ENCODE measurements around the gene FAM163A. TPM values are rescaled to one million over a fixed set of nuclear protein-coding genes. Genes with fewer than 3 reads are reported as not detected.

Gene FAM163A
- total RNA-seq, 2 donors from 2014 or later: 1.1 TPM; not detected in 1

DNA sequence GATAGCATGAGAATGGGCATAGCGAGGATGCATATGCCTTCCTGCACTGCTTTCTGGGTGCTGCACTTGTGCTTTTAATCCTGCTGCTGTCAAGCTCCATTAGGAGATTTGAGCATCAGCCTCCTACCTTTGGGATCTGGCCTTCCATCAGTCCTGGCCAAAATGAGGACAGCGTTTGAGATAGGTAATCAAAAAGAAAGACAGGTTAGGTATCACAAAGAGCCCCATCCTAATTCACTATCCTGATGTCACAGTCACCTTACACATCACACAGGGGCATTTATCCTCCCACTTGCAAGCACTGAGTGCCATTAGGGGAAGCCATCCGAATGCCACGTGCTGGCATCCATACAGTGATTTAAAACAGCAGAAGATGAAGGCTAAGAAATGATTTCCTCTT is 13.2 kb upstream of the FAM163A start:
- Histone ChIP-seq H3K9me3 (no peaks in the 10 kb centered on the region), H3K4me3 (no peak overlapping the region), H3K4me1 (replicated peaks) (no peaks in the 10 kb centered on the region), H3K27me3 (replicated peaks; ENCODE audit: insufficient read depth) (peaks cover 4% of the 10 kb centered on the region), H3K27ac (no peak overlapping the region), H3K36me3 (no peaks in the 10 kb centered on the region)
- DNase-seq (ENCODE audit: low spot score): no peak
- 81% methylated on average over 4 of the region's 4 CpGs for WGBS
- TF ChIP-seq POLR2AphosphoS5 (IDR thresholded peaks at IDR 0.05) (no peak), POLR2A (IDR thresholded peaks at IDR 0.05) (no peak)
- TF ChIP-seq, protein P1, sequence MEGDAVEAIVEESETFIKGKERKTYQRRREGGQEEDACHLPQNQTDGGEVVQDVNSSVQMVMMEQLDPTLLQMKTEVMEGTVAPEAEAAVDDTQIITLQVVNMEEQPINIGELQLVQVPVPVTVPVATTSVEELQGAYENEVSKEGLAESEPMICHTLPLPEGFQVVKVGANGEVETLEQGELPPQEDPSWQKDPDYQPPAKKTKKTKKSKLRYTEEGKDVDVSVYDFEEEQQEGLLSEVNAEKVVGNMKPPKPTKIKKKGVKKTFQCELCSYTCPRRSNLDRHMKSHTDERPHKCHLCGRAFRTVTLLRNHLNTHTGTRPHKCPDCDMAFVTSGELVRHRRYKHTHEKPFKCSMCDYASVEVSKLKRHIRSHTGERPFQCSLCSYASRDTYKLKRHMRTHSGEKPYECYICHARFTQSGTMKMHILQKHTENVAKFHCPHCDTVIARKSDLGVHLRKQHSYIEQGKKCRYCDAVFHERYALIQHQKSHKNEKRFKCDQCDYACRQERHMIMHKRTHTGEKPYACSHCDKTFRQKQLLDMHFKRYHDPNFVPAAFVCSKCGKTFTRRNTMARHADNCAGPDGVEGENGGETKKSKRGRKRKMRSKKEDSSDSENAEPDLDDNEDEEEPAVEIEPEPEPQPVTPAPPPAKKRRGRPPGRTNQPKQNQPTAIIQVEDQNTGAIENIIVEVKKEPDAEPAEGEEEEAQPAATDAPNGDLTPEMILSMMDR (IDR thresholded peaks at IDR 0.05): no peak
- intact Hi-C loops (cut with DNase I): no loop called here

DNA sequence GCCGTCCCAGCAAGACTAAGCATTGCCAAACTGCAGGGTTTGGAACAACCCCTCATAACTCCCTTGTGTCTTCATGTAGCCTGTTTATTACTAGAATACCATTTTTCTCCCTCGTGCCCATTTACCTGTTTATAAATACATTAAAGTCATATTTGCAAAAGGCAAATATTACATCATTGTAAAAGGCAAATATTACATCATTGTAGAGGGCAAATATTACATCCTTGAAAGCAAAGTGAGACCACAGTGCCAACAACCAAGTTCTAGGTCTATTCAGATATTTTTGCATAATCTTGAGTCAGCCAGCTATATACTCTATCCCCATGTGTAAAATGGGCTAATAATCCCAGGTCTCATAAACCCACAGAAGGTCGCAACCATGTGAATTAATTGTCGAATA is 11.4 kb upstream of the FAM163A start:
- Histone ChIP-seq H3K9me3 (no peaks in the 10 kb centered on the region), H3K36me3 (no peaks in the 10 kb centered on the region), H3K4me1 (replicated peaks) (no peaks in the 10 kb centered on the region), H3K27ac (no peak overlapping the region), H3K27me3 (replicated peaks; ENCODE audit: insufficient read depth) (peaks cover 4% of the 10 kb centered on the region), H3K4me3 (no peak overlapping the region)
- intact Hi-C loops (cut with DNase I): no loop called here
- WGBS: 62% methylated on average over 4 of the region's 4 CpGs
- no peak for DNase-seq (ENCODE audit: low spot score)
- no peak for TF ChIP-seq POLR2AphosphoS5 (IDR thresholded peaks at IDR 0.05)
- TF ChIP-seq POLR2A (IDR thresholded peaks at IDR 0.05): no peak
- TF ChIP-seq, protein P1 (IDR thresholded peaks at IDR 0.05): no peak

DNA sequence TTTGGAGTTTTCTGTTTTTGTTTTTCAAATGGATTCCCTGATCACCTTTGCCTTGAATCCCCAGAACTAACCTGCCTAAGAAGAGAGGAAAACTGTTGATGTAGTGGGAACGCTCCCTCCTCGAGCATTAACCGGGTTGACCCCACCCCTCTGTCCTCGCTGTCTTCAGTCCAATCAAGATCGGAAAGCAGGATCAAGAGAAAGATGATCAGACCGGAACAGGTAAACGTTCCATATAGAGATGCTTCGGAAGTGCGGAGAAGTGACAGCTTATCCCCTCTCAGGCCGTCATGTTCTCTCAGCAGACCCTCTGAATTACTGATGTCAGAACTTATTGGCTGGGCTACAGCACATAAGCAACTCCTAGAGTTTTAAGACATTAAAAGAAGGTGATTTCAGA is 800 bp upstream of the FAM163A start:
- Histone ChIP-seq H3K9me3 (no peaks in the 10 kb centered on the region), H3K27me3 (replicated peaks; ENCODE audit: insufficient read depth) (peaks cover 22% of the 10 kb centered on the region), H3K36me3 (no peaks in the 10 kb centered on the region), H3K27ac (no peak overlapping the region), H3K4me1 (replicated peaks) (peaks cover 16% of the 10 kb centered on the region), H3K4me3 (no peak overlapping the region)
- 17% methylated on average over 10 of the region's 10 CpGs for WGBS
- intact Hi-C loops (cut with DNase I): no loop called here
- no peak for TF ChIP-seq POLR2AphosphoS5 (IDR thresholded peaks at IDR 0.05)
- TF ChIP-seq, protein P1 (IDR thresholded peaks at IDR 0.05): no peak
- TF ChIP-seq POLR2A (IDR thresholded peaks at IDR 0.05): no peak
- no peak for DNase-seq (ENCODE audit: low spot score)

DNA sequence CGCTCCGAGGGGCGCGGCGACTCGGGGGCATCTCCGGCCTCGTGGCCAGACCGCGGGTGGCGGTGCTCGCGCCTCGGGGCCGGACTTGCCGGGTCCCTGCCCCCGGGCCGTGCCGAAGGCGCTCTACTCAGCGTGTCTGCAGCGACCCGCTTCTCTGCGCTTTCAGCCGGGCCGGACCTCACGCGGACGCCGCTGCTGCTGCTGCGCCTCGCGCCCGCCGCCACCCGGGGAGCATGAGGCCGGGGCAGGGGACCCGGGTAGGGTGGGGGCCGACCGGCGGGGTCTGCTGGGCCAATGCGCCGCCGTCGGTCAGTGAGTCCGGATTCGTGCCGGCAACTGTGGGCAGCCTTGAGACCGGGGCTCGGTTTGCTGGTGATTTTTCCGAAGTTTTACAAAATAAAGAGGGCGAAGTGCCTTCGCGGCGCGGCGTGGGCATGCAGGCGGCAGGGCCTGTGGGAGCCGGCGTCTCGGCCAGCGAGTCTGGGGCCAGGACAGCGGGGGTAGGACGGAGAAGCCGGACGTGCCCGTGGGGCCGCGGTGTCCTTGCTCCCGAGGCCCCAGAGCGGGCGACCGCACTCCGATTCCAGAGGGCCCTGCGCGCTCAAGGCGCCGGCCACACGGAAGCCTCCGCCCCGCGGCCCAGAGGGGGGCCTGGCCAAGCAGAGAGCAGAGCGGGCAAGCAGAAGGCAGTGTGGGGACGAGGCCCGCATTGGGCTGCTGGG is 749 bp downstream of the FAM163A start:
- TF ChIP-seq, protein P1 (IDR thresholded peaks at IDR 0.05): no peak
- no peak for TF ChIP-seq POLR2AphosphoS5 (IDR thresholded peaks at IDR 0.05)
- no peak for TF ChIP-seq POLR2A (IDR thresholded peaks at IDR 0.05)
- no peak overlapping the region for H3K27ac ChIP-seq
- H3K9me3 ChIP-seq: no peaks in the 10 kb centered on the region
- H3K4me1 ChIP-seq (replicated peaks): peaks cover 16% of the 10 kb centered on the region
- no peak for DNase-seq (ENCODE audit: low spot score)
- intact Hi-C loops (cut with DNase I): no loop called here
- peak overlapping the region; percentile 9 to 23 for H3K4me3 ChIP-seq
- H3K27me3 ChIP-seq (replicated peaks; ENCODE audit: insufficient read depth): peaks cover 22% of the 10 kb centered on the region
- under 1% methylated on average over 39 of the region's 85 CpGs for WGBS
- H3K36me3 ChIP-seq: no peaks in the 10 kb centered on the region

Data from prostate gland (tissue), 2 donors.